PC-3 (cell line): ENCODE data around the gene FARP1. TPM values are rescaled to one million over a fixed set of nuclear protein-coding genes. Genes with fewer than 3 reads are reported as not detected.

Source experiments
- ATAC-seq: fragments of 200-7000 bp; cut with Tn5 transposase; 2 replicates; pipeline ENCODE4 v1.9.1; 2020; ENCODE audit warnings: mild to moderate bottlenecking, moderate library complexity
- BruUV-seq: library from RNA; stranded (reverse); fragments of 400-500 nt; replicated peaks from 2 replicates; lab custom pipeline; 2021; lab: Mats Ljungman, UMichigan
- CTCF ChIA-PET: fragments of 300-600 bp; sonication (Branson Sonifier 250); formaldehyde crosslinking; loops from one replicate; lab custom pipeline; 2022; ENCODE audit warnings: antibody characterized with exemption; lab: Charles Lee
- POLR2A ChIA-PET: fragments of 300-600 bp; sonication (Branson Sonifier 250); formaldehyde crosslinking; loops from one replicate; lab custom pipeline; 2022; ENCODE audit warnings: antibody characterized with exemption; ENCODE audit not compliant: unreplicated experiment; lab: Charles Lee
- DNase-seq: peaks from one replicate; pipeline ENCODE4 v3.0.0-alpha.2; 2015
- H2AFZ ChIP-seq: fragments of 300-600 bp; sonication (generic); 2 replicates; pipeline ENCODE4 v1.6.0; 2016; ENCODE audit warnings: antibody characterized with exemption, low read length
- H3F3A ChIP-seq: fragments of 300-600 bp; sonication (generic); one replicate; pipeline ENCODE4 v1.6.0; 2017; ENCODE audit warnings: antibody characterized with exemption, low read length, control low read depth, mild to moderate bottlenecking; ENCODE audit not compliant: unreplicated experiment
- H3K27ac ChIP-seq: fragments of 300-600 bp; sonication (generic); 2 replicates; pipeline ENCODE4 v1.5.1; 2016; ENCODE audit warnings: mild to moderate bottlenecking, low read length
- H3K27me3 ChIP-seq: fragments of 300-600 bp; sonication (generic); 2 replicates; pipeline ENCODE4 v1.6.1; 2016; ENCODE audit warnings: low read length, mixed read lengths
- H3K36me3 ChIP-seq: fragments of 300-600 bp; sonication (generic); 2 replicates; pipeline ENCODE4 v1.6.1; 2016; ENCODE audit warnings: low read depth, mixed run types, low read length, mixed read lengths
- H3K4me1 ChIP-seq: fragments of 300-600 bp; sonication (generic); 2 replicates; pipeline ENCODE4 v1.5.1; 2016; ENCODE audit warnings: low read length; ENCODE audit not compliant: insufficient read depth
- H3K4me2 ChIP-seq: fragments of 300-600 bp; sonication (generic); 2 replicates; pipeline ENCODE4 v1.6.0; 2016; ENCODE audit warnings: low read length
- H3K4me3 ChIP-seq: fragments of 300-600 bp; sonication (generic); 2 replicates; pipeline ENCODE4 v1.5.1; 2016; ENCODE audit warnings: mild to moderate bottlenecking, low read length, mixed read lengths
- H3K79me2 ChIP-seq: fragments of 300-600 bp; sonication (generic); 2 replicates; pipeline ENCODE4 v1.6.1; 2017; ENCODE audit warnings: low read length, mixed read lengths
- H3K9ac ChIP-seq: fragments of 300-600 bp; sonication (generic); 2 replicates; pipeline ENCODE4 v1.6.0; 2016; ENCODE audit warnings: mild to moderate bottlenecking, low read length
- H3K9me2 ChIP-seq: fragments of 300-600 bp; sonication (generic); replicated peaks from 2 replicates; pipeline ENCODE4 v1.6.1; 2016; ENCODE audit warnings: mixed run types, low read length, mixed read lengths
- H3K9me3 ChIP-seq: fragments of 300-600 bp; sonication (generic); 2 replicates; pipeline ENCODE4 v1.6.1; 2016; ENCODE audit warnings: low read length, mixed read lengths
- H4K20me1 ChIP-seq: fragments of 300-600 bp; sonication (generic); 2 replicates; pipeline ENCODE4 v1.6.1; 2016; ENCODE audit warnings: low read length, mixed read lengths
- CTCF ChIP-seq: fragments of 300-600 bp; sonication (generic); conservative IDR thresholded peaks from 2 replicates; pipeline ENCODE4 v1.5.1; 2017; ENCODE audit warnings: antibody characterized with exemption, low read depth, mild to moderate bottlenecking, low read length
- EZH2 ChIP-seq: fragments of 300-600 bp; sonication (generic); IDR thresholded peaks from one replicate; pipeline ENCODE4 v1.6.1; 2017; ENCODE audit warnings: antibody characterized with exemption, mild to moderate bottlenecking, low read length; ENCODE audit not compliant: unreplicated experiment
- EZH2phosphoT487 ChIP-seq: fragments of 300-600 bp; sonication (generic); IDR thresholded peaks from 2 replicates; pipeline ENCODE4 v1.6.1; 2018; ENCODE audit warnings: mild to moderate bottlenecking, antibody characterized with exemption, low read length, borderline replicate concordance
- intact Hi-C: fragments of 100-400 bp; cut with micrococcal nuclease; formaldehyde crosslinking; loops from 2 replicates; pipeline ENCODE4 v1.9.0; 2023
- total RNA-seq: library from RNA; depleted of rRNA; stranded (reverse); fragments of >200 nt; gene quantifications from 2 replicates; pipeline ENCODE4 v1.2.3, GENCODE V29; 2014

Gene FARP1
- total RNA-seq, 1 experiment from 2014 or later = 18.2 TPM

- no TSS peak for BruUV-seq
- H3K9ac ChIP-seq = no peak overlapping the region
- peaks cover 16% of the 10 kb centered on the region for H3K4me1 ChIP-seq
- H3K4me2 ChIP-seq = no peak overlapping the region
- TF ChIP-seq EZH2phosphoT487 (no peak), EZH2 (no peak)
- no peaks in the 10 kb centered on the region for H3K9me3 ChIP-seq
- no peaks in the 10 kb centered on the region for H3F3A ChIP-seq
- H3K4me3 ChIP-seq = no peak overlapping the region
- ChIA-PET CTCF (no interaction called here), POLR2A (no interaction called here)
- no peaks in the 10 kb centered on the region for H3K27me3 ChIP-seq
- no peak overlapping the region for H3K27ac ChIP-seq
- H3K36me3 ChIP-seq = no peaks in the 10 kb centered on the region
- no peaks in the 10 kb centered on the region for H3K79me2 ChIP-seq
- H2AFZ ChIP-seq = no peak overlapping the region
- no peaks in the 10 kb centered on the region for H3K9me2 ChIP-seq
- intact Hi-C loops = no loop called here
- ATAC-seq (no peak), DNase-seq (no peak)
- H4K20me1 ChIP-seq = no peaks in the 10 kb centered on the region
Observed at GRCh38 chr13:98224557-98224956, 81.7 kb downstream of the FARP1 start.

GRCh38 chr13:98225036-98225940 lies 82.4 kb downstream of the FARP1 start:
- Histone ChIP-seq H3K9ac (no peak overlapping the region), H3K9me2 (no peaks in the 10 kb centered on the region), H3K27ac (no peak overlapping the region), H3K9me3 (no peaks in the 10 kb centered on the region), H3K4me1 (peaks cover 16% of the 10 kb centered on the region), H3K36me3 (no peaks in the 10 kb centered on the region), H2AFZ (no peak overlapping the region), H3F3A (no peaks in the 10 kb centered on the region), H3K4me2 (no peak overlapping the region), H3K27me3 (no peaks in the 10 kb centered on the region), H4K20me1 (no peaks in the 10 kb centered on the region), H3K79me2 (no peaks in the 10 kb centered on the region), H3K4me3 (no peak overlapping the region)
- TF ChIP-seq EZH2 (no peak), EZH2phosphoT487 (no peak), CTCF (no peak)
- ATAC-seq (no peak), DNase-seq (no peak)
- intact Hi-C loops = no loop called here
- POLR2A ChIA-PET = no interaction called here
- no TSS peak for BruUV-seq
- CTCF ChIA-PET = interaction anchor here (0.7 kb wide), 1 partner anchor 541 kb away, joined by 3 read pairs; no protein-coding TSS in a partner anchor

GRCh38 chr13:98226496-98226895 lies 83.6 kb downstream of the FARP1 start:
- H2AFZ ChIP-seq = no peak overlapping the region
- intact Hi-C loops = no loop called here
- no peaks in the 10 kb centered on the region for H4K20me1 ChIP-seq
- ChIA-PET POLR2A (no interaction called here), CTCF (no interaction called here)
- no peak for TF ChIP-seq CTCF
- TF ChIP-seq EZH2 = no peak
- no peak for TF ChIP-seq EZH2phosphoT487
- no peaks in the 10 kb centered on the region for H3K79me2 ChIP-seq
- no peak overlapping the region for H3K27ac ChIP-seq
- H3K27me3 ChIP-seq = no peaks in the 10 kb centered on the region
- peaks cover 16% of the 10 kb centered on the region for H3K4me1 ChIP-seq
- DNase-seq (no peak), ATAC-seq (no peak)
- no peak overlapping the region for H3K4me3 ChIP-seq
- no peaks in the 10 kb centered on the region for H3K36me3 ChIP-seq
- no peak overlapping the region for H3K4me2 ChIP-seq
- H3K9ac ChIP-seq = no peak overlapping the region
- no peaks in the 10 kb centered on the region for H3K9me3 ChIP-seq
- H3F3A ChIP-seq = no peaks in the 10 kb centered on the region
- no peaks in the 10 kb centered on the region for H3K9me2 ChIP-seq
- no TSS peak for BruUV-seq
